Fibroblast of the conjunctiva (primary cell): ENCODE measurements around the gene GARRE1.
"Not testable (repeated sequence)": the region's sequence is repeated elsewhere in the genome, so short reads cannot be mapped to it uniquely, and the experiment has no call there.

Experiments used
- DNase-seq: peaks from one replicate; pipeline ENCODE4 v3.0.0-alpha.2; 2010; ENCODE audit warnings: low read depth

GARRE1 gene

DNA sequence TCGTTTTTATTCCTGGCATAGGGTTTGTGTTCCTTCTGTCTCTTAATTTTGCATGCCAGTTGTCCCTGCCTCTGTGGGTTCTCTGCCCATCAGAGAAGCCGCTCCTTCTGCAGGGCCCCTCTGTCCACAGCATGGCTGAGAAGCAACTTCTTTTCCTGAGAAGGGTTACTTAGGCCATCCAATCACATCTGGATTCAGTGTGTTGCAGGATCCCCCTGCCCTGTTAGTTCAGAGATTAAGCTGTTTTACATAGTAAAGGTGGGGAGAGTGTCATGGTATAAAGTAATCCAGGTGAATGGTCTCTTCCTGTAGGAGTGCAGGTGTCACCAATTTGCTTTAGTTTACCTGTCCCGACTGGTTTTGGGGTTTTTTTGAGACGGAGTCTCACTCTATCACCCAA, 22.9 kb upstream of the GARRE1 start:
- DNase-seq = no peak

DNA sequence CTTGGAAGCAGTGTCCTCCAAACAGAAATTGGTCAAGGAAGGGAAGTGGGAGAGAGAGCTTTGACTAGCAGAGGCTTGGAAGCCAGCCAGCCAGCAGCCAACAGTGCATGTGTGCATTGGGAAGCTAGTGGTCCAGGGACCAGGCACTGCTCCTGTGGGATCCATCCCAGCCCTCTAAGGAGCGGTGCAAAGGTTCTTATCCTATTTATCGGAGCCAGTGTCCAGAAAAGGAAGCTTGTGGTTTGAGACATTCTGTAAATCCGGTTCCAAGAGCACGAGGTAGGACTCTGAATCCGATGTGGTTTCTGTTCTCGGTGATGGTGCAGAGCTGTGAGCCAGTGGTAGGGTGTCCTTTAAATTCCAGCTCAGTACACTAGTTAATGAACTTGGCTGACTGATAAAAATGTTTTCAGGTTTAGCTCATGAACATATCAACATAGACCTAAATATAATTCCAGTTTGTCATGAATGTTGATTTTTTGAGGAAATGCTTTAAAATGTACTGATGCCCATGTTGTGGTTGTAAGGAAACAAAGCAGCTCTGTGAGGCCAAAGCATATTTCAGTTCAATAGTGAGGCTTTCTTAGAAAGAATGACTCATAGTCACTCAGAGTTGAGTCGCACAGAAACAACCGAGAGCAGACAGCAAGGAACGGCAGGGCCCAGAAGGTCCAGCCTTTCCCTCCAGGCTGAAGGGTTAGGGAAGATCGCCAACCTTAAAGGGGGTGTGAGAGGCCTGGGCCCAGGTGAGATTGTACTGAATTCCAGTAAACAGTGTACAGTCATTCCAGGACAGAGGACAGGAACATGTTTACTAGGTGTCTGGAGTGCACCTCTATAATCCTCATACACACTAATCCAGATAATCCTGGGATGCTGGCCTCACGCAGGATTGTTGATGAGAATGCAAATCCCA, 21.5 kb upstream of the GARRE1 start:
- DNase-seq = peak; percentile 52

GRCh38 chr19:34235425-34235940, 18.9 kb upstream of the GARRE1 start:
- DNase-seq = no peak

DNA sequence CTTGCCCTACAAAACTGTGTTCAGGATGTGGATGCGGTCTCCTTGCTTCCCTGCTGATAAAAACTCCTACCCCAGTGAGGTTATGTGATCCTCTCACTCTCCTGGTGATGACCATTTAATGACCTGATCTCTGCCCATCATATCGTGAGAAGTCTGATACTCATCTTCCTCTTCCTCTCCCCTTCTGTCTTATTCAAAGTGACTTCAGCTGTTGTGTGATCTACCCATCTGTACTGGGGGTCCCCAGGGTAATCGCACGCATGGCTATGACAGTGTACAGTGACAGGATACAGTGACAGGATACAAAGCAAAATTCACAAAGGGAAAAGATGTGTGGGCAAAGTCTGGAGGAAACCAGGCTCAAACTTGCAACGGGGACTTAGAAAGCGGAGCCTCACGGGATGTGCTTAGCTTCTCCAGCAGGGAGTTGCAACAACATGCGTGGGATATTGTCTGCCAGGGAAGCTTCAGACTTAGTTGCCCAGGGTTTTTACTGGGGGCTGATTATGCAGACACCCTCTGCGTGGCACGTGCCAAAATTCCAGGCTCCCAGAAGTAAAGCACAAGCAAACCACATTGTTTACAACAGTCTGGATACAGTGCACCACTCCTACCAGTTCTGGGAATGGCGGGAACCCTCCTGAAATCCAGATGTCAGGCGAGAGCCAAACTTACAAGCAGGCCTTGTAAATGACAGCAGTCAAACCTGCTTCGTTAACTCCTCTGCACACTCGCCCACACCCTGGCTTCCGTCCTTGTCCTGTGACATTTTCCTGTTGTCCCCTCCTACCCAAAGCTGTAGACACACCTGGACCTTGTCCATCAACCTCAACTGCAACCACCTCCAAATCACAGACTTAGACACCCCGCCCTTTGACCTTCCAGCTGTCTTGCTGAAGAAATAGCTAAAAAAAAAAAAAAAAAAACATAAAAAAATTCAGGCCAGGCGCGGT, 18.0 kb upstream of the GARRE1 start:
- DNase-seq = no peak

DNA sequence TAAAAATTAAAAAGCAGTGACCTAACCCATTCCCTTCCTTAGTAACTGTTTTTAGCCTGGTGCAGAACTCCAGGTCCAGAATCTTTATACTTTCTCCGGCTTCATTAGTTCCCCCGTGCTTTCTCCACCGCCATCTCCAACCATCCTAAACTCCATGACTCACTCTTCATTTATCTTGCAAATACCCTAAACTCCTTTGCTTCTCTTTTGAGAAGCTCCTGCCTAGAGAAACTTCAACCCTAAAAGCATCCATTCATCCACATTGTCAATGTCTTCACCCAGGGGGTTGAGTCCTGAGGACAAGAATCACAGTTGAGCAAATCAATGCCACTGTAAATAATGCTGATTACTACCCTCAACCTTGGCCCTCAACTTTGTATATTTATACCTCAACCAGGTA, 17.1 kb upstream of the GARRE1 start:
- DNase-seq = no peak

- DNase-seq = no peak
Observed at GRCh38 chr19:34237939-34238338, 16.4 kb upstream of the GARRE1 start.

- no peak for DNase-seq
Observed at GRCh38 chr19:34241513-34242337, 12.6 kb upstream of the GARRE1 start.

DNA sequence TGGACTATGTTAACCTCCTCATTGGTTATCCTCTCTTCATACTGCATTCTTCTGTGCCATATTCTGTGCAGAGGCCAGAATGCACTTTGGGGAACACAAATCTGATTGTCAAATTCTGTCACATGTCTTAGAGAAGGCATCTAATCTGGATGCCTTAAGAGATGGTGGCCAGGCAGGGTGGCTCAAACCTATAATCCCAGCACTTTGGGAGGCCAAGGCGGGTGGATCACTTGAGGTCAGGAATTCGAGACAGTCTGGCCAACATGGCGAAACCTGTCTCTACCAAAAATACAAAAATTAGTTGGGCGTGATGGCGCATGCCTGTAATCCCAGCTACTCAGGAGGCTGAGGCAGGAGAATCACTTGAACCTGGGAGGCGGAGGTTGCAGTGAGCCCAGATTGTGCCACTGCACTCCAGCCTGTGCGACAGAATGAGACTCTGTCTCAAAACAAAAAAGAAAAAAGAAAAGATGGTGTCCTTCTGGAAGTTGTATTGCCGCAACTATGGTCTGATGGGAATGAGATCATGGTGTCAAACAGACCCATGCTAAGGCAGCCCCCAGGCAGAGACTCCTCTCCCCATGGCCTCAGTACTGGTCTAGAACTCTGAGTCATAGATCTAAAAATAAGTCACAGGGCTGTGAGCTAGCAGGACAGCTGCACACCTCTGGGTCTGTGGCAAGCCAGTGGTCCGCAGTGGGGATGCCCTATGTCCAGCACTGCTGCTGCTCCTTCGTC, 11.0 kb upstream of the GARRE1 start:
- DNase-seq = not testable (repeated sequence)

- no peak for DNase-seq
Observed at GRCh38 chr19:34243876-34244578, 10.3 kb upstream of the GARRE1 start.

- no peak for DNase-seq
Observed at GRCh38 chr19:34244611-34245299, 9.6 kb upstream of the GARRE1 start.

GRCh38 chr19:34246340-34246739, 8.0 kb upstream of the GARRE1 start:
- DNase-seq = no peak

DNA sequence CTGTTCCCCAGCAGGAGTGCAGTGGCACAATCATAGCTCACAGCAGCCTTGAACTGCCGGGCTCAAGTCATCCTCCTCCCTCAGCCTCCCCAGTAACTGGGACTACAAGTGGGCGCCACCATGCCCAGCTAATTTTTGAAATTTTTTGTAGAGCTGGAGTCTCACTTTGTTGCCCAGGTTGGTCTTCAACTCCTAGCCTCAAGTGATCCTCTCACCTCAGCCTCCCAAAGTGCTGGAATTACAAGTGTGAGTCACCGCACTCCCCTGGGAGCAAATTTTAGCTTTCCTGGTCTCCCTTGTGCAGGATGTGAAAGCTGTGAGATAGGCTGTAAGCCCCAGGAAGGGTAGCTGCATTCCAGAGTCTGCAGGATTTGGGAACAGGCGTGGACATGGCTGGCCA, 5.4 kb upstream of the GARRE1 start:
- no peak for DNase-seq

- not testable (repeated sequence) for DNase-seq
Observed at GRCh38 chr19:34253167-34253566, 1.2 kb upstream of the GARRE1 start.

DNA sequence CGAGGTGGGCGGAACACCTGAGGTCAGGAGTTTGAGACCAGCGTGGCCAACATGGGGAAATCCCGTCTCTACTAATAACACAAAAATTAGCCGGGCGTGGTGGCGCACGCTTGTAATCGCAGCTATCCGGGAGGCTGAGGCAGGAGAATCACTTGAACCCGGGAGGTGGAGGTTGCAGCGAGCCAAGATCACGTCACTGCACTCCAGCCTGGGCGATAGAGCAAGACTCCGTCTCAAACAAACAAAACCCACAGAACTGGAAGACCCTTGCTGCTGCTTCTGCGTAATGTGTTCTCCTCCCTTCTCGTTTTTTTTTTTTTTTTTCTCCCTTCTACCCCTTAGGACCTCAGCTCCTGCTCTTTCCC, 691 bp upstream of the GARRE1 start:
- not testable (repeated sequence) for DNase-seq

- no peak for DNase-seq
Observed at GRCh38 chr19:34254698-34255432, 511 bp downstream of the GARRE1 start.

DNA sequence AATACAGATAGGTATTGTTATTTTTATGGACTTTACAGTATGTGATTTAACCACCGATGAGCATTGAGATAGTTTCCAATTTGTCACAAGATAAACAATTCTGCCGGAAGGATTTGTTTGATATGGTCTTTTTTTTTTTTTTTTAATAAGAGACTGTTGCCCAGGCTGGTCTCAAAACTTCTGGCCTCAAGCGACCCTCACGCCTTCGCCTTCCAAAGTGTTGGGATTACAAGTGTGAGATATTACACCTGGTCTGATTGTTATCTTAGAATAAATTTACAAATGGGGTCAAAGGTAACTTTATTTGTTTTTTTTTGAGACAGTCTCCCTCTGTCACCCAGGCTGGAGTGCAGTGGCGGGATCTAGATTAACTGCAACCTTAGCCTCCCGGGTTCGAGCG, 1.2 kb downstream of the GARRE1 start:
- no peak for DNase-seq

DNA sequence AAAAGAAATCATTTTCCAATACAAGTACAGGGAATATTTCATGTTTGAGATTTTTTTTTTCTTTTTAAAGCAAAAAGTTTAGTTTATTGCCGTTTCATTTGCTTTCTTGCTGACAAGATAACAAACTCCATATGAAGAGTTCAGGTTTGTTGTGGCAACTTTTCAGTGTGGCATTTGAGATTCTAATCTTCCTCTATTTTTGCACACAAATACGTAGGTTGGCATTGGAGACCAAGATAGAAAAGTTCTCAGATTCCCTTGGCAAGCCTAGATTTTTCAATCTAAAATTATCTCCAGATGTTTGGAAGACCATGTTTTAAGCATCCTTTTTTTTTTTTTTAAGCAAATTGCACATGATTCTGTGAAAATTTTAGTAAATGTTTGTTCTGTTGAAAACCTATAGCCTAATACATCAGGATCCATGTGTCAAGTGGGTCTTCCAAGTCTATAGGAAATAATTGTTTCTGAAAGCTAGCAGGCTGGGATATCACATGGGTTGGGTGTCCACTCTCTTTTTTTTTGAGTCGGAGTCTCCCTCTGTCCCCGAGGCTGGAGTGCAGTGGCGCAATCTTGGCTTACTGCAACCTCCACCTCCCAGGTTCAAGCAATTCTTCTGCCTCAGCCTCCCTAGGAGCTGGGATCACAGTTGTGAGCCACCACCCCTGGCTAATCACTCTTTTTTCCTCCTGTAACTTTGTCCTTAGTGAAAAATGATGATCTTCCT, 2.6 kb downstream of the GARRE1 start:
- peak; percentile 34 for DNase-seq

GRCh38 chr19:34257559-34257924, 3.2 kb downstream of the GARRE1 start:
- DNase-seq = no peak
